ENCODE results near the gene IL17RE.

- TF ChIP-seq, protein P1, sequence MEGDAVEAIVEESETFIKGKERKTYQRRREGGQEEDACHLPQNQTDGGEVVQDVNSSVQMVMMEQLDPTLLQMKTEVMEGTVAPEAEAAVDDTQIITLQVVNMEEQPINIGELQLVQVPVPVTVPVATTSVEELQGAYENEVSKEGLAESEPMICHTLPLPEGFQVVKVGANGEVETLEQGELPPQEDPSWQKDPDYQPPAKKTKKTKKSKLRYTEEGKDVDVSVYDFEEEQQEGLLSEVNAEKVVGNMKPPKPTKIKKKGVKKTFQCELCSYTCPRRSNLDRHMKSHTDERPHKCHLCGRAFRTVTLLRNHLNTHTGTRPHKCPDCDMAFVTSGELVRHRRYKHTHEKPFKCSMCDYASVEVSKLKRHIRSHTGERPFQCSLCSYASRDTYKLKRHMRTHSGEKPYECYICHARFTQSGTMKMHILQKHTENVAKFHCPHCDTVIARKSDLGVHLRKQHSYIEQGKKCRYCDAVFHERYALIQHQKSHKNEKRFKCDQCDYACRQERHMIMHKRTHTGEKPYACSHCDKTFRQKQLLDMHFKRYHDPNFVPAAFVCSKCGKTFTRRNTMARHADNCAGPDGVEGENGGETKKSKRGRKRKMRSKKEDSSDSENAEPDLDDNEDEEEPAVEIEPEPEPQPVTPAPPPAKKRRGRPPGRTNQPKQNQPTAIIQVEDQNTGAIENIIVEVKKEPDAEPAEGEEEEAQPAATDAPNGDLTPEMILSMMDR (conservative IDR thresholded peaks at IDR 0.05 in 1 of 2, IDR thresholded peaks at IDR 0.05 in 1 of 2; ENCODE audit: low read depth in 1 of 2, low read length in 2 of 2) = no peak
- no peak for TF ChIP-seq EZH2 (IDR thresholded peaks at IDR 0.05; ENCODE audit: low read length, missing control alignments)
Measured at GRCh38 chr3:9908286-9908685, 5.6 kb downstream of the IL17RE start.

Measured in fibroblast of lung (primary cell).